Smooth muscle cell of the pulmonary artery (primary cell): ENCODE results near the gene GPR65. TPM values are rescaled to one million over a fixed set of nuclear protein-coding genes. Genes with fewer than 3 reads are reported as not detected.

Experiments used
- total RNA-seq: library from RNA; depleted of rRNA; stranded (reverse); fragments of >200 nt; gene quantifications from 2 replicates; pipeline ENCODE4 v1.2.3, GENCODE V29; 2014

GPR65 gene, protein sequence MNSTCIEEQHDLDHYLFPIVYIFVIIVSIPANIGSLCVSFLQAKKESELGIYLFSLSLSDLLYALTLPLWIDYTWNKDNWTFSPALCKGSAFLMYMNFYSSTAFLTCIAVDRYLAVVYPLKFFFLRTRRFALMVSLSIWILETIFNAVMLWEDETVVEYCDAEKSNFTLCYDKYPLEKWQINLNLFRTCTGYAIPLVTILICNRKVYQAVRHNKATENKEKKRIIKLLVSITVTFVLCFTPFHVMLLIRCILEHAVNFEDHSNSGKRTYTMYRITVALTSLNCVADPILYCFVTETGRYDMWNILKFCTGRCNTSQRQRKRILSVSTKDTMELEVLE
- total RNA-seq: 0.07 and 0.26 TPM in 2 replicates

DNA sequence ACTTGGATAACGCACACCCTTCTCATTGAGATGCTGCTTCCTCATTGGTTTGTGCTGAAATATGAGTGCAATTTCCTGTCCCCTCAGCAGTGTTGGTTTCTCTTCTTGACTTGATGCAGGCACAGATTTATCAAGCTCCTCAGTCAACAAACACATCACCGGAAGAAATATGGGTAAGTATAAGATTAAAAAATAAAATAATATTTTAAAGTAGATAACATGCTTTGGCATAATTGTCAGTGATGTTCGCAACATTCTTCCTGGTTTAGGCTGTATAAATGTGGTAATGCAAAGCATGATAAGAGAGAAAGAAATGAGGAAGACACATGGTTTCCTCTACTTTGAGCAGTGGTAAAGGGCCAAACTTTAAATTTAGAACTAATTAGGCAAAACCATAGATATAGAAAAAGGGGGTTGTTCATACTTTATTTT lies at the start of gene GPR65:
Gene GPR65, plus strand, starts transcription at position 86 of the 432 bp plus-strand sequence. CDS start 5,713 bp downstream, outside the sequence.

DNA sequence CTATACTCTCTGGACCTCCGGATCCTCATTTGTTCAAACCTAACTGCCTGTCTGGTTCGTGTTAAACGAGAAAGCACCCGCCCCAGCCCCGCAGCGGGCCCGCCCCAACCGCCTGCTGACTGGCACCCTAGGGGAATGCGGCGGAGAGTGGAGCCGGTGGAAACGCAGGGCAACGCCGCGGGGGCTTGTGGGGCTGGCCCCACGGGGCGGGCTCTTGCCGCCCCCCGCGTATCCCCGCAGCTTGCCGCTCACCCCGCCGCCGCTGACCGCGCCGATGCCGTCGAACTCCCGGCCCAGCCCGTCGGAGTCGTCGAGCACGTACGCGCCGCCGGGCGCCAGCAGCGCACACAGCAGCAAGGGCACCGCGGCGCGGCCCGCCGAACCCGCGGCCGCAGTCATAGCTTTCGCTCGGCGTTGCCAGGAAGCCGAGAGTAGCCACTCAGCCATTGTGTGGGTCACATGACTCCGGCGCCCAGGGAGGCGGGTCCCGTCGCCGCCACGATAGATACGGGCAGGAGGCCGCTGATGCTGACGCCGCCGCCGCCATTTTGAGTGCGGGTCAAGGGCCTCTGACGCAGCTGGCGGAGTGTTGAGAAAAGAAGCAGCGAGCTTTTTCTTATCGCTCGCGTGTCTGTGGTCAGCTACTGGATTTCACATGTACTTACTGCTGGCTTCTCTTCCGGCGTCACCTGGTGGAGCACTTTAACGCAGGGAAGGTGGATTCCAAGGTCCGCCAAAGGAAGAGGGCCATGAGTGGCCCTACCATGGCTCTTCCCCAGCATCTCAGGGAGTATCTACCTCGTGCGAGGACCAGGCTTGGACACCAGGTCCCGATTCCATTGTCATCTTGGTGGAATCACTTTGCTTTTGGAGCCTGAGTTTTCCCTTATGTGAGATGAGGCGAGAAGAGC lies 12.0 kb upstream of the GPR65 start, which contains the start of gene GALC:
Gene GALC, minus strand, starts transcription at position 465 of the 911 bp plus-strand sequence. Its CDS starts 18 bp downstream, at position 447.

Other genes starting within 250 kb of the GPR65 start
- gene GALC, start 12.0 kb upstream of the GPR65 start, total RNA-seq: 32.8 and 34.1 TPM in 2 replicates